OCI-LY7 (cell line): ENCODE data around the gene SEZ6L.

Experiments
- EZH2phosphoT487 ChIP-seq: fragments of 200-600 bp; sonication (generic); IDR thresholded peaks from 2 replicates; pipeline ENCODE4 v1.6.1; 2018; ENCODE audit warnings: low read depth, borderline replicate concordance, mild to moderate bottlenecking, mixed run types, antibody characterized with exemption, low read length, moderate library complexity, mixed read lengths
- TF ChIP-seq, protein P1 (sequence below): fragments of 200-600 bp; sonication (generic); conservative IDR thresholded peaks from 2 replicates; pipeline ENCODE4 v1.5.1; 2014; ENCODE audit warnings: mild to moderate bottlenecking, antibody characterized with exemption, low read length, moderate library complexity, mixed read lengths

DNA sequence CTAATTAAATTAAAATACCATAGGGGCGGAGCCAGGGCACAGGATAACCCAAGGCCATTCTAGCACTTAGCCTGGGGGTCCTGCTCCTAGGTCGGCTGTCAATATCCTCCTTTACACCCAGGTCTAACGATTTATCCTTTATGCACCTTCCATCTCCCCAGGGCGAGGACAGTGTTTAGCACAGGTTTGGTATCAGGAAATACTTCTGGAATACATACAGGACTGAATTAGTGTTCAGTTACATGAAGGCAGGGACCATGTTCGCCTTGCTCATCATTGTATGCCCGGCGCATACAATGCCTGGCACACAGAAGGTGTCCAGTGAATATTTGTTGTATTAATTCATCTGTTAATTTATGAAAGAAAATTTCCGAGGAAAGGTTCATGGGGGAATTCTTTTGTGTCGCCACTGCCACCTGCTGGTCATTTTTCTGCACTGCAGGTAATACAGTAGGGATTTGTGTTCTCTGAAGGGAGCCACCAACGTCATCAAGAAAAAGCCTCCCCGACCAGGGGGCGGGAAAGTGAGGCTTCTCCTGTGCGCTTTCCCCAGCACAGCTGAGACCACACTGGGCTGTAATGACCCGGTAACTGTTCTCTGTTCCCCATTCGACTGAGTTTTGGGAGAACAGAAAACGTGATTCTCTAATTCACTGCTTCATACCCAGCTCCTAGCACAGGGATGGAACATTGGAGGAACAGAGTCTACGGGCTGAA is 191.1 kb downstream of the SEZ6L start:
- TF ChIP-seq, protein P1, sequence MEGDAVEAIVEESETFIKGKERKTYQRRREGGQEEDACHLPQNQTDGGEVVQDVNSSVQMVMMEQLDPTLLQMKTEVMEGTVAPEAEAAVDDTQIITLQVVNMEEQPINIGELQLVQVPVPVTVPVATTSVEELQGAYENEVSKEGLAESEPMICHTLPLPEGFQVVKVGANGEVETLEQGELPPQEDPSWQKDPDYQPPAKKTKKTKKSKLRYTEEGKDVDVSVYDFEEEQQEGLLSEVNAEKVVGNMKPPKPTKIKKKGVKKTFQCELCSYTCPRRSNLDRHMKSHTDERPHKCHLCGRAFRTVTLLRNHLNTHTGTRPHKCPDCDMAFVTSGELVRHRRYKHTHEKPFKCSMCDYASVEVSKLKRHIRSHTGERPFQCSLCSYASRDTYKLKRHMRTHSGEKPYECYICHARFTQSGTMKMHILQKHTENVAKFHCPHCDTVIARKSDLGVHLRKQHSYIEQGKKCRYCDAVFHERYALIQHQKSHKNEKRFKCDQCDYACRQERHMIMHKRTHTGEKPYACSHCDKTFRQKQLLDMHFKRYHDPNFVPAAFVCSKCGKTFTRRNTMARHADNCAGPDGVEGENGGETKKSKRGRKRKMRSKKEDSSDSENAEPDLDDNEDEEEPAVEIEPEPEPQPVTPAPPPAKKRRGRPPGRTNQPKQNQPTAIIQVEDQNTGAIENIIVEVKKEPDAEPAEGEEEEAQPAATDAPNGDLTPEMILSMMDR: peak; percentile 95
- no peak for TF ChIP-seq EZH2phosphoT487
